Activated B cell treated with CpG ODN at 0.5 μM for 24 hours (primary cell): ENCODE data around the gene MYG1. TPM values are rescaled to one million over a fixed set of nuclear protein-coding genes. Genes with fewer than 3 reads are reported as not detected.
A peak's percentile ranks its signal among the peaks of the same experiment; 100 is the strongest.

Experiments used
- ATAC-seq: fragments of 200-7000 bp; cut with Tn5 transposase; one replicate; pipeline ENCODE4 v1.10.0; 2021; ENCODE audit warnings: low read depth, mild to moderate bottlenecking, moderate library complexity
- CTCF ChIA-PET: fragments of 350-600 bp; sonication (Branson Sonifier 250); formaldehyde crosslinking; loops from one replicate; lab custom pipeline; 2021; ENCODE audit warnings: antibody characterized with exemption; lab: Charles Lee
- POLR2A ChIA-PET: fragments of 350-600 bp; sonication (Branson Sonifier 250); formaldehyde crosslinking; loops from one replicate; lab custom pipeline; 2021; ENCODE audit warnings: antibody characterized with exemption; lab: Charles Lee
- DNase-seq: peaks from one replicate; pipeline ENCODE4 v3.0.0; 2022
- H3K27ac Mint-ChIP-seq: one replicate; pipeline ENCODE4 v1.8.0; 2020; ENCODE audit warnings: mixed read lengths
- H3K27me3 Mint-ChIP-seq: one replicate; pipeline ENCODE4 v1.8.0; 2021; ENCODE audit warnings: mixed read lengths
- H3K36me3 Mint-ChIP-seq: one replicate; pipeline ENCODE4 v1.8.0; 2021; ENCODE audit warnings: low read depth, mixed read lengths
- H3K4me1 Mint-ChIP-seq: one replicate; pipeline ENCODE4 v1.8.0; 2021; ENCODE audit warnings: mixed read lengths
- H3K4me3 Mint-ChIP-seq: one replicate; pipeline ENCODE4 v1.8.0; 2020; ENCODE audit warnings: mild to moderate bottlenecking, mixed read lengths
- H3K9me3 Mint-ChIP-seq: one replicate; pipeline ENCODE4 v1.8.0; 2020; ENCODE audit warnings: mixed read lengths
- intact Hi-C: fragments of 100-400 bp; cut with micrococcal nuclease; formaldehyde crosslinking; loops from one replicate; pipeline ENCODE4 v1.15.1; 2024
- total RNA-seq: library from RNA; stranded (reverse); gene quantifications from 2 replicates; pipeline ENCODE4 v1.2.3, GENCODE V29; 2022
- TF ChIP-seq, protein P1 (sequence below): fragments of 200-600 bp; IDR thresholded peaks from one replicate; pipeline ENCODE4 v1.8.0; 2022; ENCODE audit warnings: antibody characterized with exemption, mild to moderate bottlenecking

Gene MYG1
- total RNA-seq, 1 donor from 2014 or later: 65.3 TPM

DNA sequence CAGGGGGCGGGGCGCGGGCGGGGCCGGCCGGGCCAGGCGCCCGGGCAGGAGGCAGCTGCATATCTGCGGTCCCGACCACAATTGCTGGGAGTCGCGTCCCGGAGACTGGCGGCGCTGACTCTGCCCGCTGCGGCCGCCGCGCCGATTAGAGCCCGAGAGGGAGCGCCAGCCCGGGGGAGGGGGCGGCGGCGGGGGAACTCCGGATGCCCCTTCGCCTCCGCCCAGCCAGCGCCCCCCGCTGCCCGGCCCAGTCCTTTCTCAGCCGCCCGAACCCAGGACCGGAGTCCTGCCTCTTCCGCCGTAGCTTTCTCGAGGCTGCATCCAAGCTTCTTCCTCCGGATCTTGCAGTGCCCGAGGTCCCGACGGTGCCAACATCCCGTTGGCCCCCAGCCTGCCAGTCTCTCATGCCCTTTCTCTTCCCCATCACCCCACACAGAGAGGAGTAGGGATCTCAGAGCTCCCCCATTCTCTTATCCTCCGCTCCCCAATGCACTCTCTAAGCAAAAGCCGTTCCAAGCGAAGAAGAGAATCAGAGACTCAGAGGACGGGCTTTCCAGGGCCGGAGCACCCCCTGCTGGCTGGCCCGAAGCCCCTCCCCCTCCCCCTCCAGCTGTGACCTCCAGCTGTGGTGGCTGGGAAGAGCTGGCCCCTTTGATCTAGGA lies 45.5 kb downstream of the MYG1 start:
- H3K4me3 Mint-ChIP-seq: peak overlapping the region; percentile 93
- TF ChIP-seq, protein P1, sequence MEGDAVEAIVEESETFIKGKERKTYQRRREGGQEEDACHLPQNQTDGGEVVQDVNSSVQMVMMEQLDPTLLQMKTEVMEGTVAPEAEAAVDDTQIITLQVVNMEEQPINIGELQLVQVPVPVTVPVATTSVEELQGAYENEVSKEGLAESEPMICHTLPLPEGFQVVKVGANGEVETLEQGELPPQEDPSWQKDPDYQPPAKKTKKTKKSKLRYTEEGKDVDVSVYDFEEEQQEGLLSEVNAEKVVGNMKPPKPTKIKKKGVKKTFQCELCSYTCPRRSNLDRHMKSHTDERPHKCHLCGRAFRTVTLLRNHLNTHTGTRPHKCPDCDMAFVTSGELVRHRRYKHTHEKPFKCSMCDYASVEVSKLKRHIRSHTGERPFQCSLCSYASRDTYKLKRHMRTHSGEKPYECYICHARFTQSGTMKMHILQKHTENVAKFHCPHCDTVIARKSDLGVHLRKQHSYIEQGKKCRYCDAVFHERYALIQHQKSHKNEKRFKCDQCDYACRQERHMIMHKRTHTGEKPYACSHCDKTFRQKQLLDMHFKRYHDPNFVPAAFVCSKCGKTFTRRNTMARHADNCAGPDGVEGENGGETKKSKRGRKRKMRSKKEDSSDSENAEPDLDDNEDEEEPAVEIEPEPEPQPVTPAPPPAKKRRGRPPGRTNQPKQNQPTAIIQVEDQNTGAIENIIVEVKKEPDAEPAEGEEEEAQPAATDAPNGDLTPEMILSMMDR: no peak
- H3K36me3 Mint-ChIP-seq: no peaks in the 10 kb centered on the region
- DNase-seq: peak; percentile 61
- H3K9me3 Mint-ChIP-seq: no peaks in the 10 kb centered on the region
- ATAC-seq: peak; percentile 90
- CTCF ChIA-PET: interaction anchor here (0.6 to 4.4 kb wide), 33 partner anchors 10 to 307 kb away, joined by 3 to 148 read pairs (median 4); partner anchors contain the start of genes AAAS, AMHR2, ESPL1 and MYG1
- intact Hi-C loops: loop anchor here (1.0 kb wide), 5 partner anchors 21 to 279 kb away; no protein-coding TSS in a partner anchor
- H3K27me3 Mint-ChIP-seq: peaks cover 6% of the 10 kb centered on the region
- POLR2A ChIA-PET: interaction anchor here (0.5 to 2.8 kb wide), 18 partner anchors 10 to 187 kb away, joined by 3 to 24 read pairs (median 4); partner anchors contain the start of genes AAAS, PFDN5, SP1 and TARBP2
- H3K4me1 Mint-ChIP-seq: peaks cover 15% of the 10 kb centered on the region
- H3K27ac Mint-ChIP-seq: peak overlapping the region; percentile 67

DNA sequence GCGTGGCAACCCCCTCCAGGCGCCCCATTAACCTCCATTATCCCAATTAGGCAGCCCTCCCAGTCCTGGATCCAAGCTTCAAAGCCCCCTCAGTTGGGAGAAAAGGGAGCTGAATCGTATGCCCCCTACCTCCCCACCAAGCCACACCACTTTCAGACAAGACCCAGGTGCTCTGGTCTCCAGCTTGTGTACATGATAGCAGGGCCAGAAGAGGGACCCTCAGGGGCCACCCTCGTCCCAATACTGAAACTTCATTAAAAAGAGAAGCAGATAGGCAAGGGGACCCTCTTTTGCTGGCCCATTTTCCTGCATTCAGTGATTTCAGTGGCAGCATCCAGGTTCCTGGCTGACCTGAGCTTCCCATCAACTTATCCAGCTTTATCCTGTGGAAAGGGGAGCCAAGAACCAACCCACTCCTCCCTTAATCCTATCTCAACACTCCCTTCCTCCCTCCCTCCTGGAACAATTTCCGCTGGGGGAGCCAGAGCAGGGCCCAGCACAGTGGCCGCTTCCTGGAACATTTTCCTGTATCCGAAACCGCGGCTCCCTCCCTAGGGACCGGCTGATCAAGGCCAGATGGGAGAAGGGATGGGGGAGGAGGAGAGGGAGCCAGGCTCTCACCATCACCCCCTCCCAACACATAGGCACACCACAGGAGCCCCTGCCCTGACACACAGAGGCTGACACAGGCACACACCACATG lies 46.1 kb downstream of the MYG1 start:
- ChIA-PET POLR2A (interaction anchor here (0.5 to 2.8 kb wide), 16 partner anchors 10 to 188 kb away, joined by 3 to 24 read pairs (median 5); partner anchors contain the start of genes AAAS, PFDN5, SP1 and TARBP2), CTCF (interaction anchor here (0.6 to 4.4 kb wide), 31 partner anchors 10 to 307 kb away, joined by 3 to 148 read pairs (median 4); partner anchors contain the start of genes AAAS, AMHR2, ESPL1 and MYG1)
- Mint-ChIP-seq H3K9me3 (no peaks in the 10 kb centered on the region), H3K36me3 (no peaks in the 10 kb centered on the region), H3K4me1 (peaks cover 15% of the 10 kb centered on the region), H3K27me3 (peaks cover under 1% of the 10 kb centered on the region), H3K27ac (no peak overlapping the region), H3K4me3 (peak overlapping the region; percentile 93)
- TF ChIP-seq, protein P1: no peak
- DNase-seq: no peak
- ATAC-seq: peak; percentile 8
- intact Hi-C loops: loop anchor here (1.0 kb wide), 5 partner anchors 21 to 279 kb away; no protein-coding TSS in a partner anchor

DNA sequence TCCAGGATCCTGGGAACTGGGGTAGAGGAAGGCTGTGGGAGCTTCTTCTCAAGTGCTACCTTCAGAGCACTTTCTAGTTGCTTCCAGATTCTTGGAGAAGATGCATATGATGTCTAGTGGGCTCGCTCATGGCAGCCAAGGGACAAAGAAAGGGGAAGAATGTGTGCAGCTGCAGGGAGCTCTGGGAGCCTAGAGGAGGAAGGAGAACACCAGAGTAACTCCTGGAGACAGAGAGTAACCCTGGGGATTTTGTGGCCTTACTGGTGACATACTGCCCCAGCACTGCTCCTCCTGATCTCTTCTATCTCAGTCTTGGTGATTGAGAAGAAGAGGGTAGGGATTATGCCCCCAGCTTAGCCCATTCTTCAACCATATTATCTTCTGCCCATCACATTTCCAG lies 47.0 kb downstream of the MYG1 start:
- Mint-ChIP-seq H3K36me3 (no peaks in the 10 kb centered on the region), H3K27ac (no peak overlapping the region), H3K4me3 (no peak overlapping the region), H3K9me3 (no peaks in the 10 kb centered on the region), H3K27me3 (no peaks in the 10 kb centered on the region), H3K4me1 (peaks cover 15% of the 10 kb centered on the region)
- ChIA-PET POLR2A (interaction anchor here (0.8 kb wide), 1 partner anchor 162 kb away, joined by 3 read pairs; no protein-coding TSS in a partner anchor), CTCF (interaction anchor here (1.7 to 4.4 kb wide), 4 partner anchors 21 to 133 kb away, joined by 3 to 148 read pairs (median 30); partner anchors contain the start of genes AAAS and AMHR2)
- intact Hi-C loops: no loop called here
- ATAC-seq (no peak), DNase-seq (no peak)
- TF ChIP-seq, protein P1: no peak

DNA sequence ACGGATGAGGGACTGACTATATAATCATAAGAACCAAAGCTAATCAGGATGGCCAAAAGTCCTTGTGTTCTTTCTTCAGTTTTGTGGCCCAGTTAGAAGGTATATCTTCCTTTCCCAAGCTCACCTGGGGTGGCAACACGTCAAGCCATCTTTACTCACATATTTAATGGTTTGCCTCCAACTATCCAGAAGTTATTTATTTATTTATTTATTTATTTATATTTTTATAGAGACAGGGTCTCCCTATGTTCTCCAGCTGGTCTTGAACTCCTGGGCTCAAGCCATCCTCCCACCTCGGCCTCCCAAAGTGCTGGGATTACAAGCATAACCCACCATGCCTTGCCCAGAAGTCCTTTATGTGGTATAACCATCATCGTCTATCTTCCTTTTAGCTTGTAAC lies 48.4 kb downstream of the MYG1 start:
- Mint-ChIP-seq H3K36me3 (no peaks in the 10 kb centered on the region), H3K4me1 (peaks cover 19% of the 10 kb centered on the region), H3K9me3 (no peaks in the 10 kb centered on the region), H3K4me3 (no peak overlapping the region), H3K27ac (no peak overlapping the region), H3K27me3 (no peaks in the 10 kb centered on the region)
- ATAC-seq (no peak), DNase-seq (no peak)
- ChIA-PET POLR2A (interaction anchor here (0.5 to 0.6 kb wide), 2 partner anchors 36 to 39 kb away, joined by 4 to 6 read pairs; no protein-coding TSS in a partner anchor), CTCF (interaction anchor here (0.6 to 1.3 kb wide), 6 partner anchors 9 to 248 kb away, joined by 3 to 4 read pairs (median 3); partner anchors contain the start of gene MYG1)
- intact Hi-C loops: no loop called here
- TF ChIP-seq, protein P1: no peak
